GM12874 (cell line): Measurements from ENCODE around the gene TNS3.

Experiments
- CTCF ChIP-seq: IDR thresholded peaks from 2 replicates; pipeline ENCODE4 v1.5.1; 2011; ENCODE audit warnings: low read depth, mild to moderate bottlenecking, control low read depth, low read length, moderate library complexity; ENCODE audit not compliant: insufficient read depth

TNS3 gene

GRCh38 chr7:47355684-47356083, 226.2 kb downstream of the TNS3 start:
- TF ChIP-seq CTCF = no peak

GRCh38 chr7:47354831-47355541, 226.9 kb downstream of the TNS3 start:
- TF ChIP-seq CTCF = no peak

GRCh38 chr7:47354071-47354470, 227.8 kb downstream of the TNS3 start:
- no peak for TF ChIP-seq CTCF

- no peak for TF ChIP-seq CTCF
Measured at GRCh38 chr7:47352394-47352968, 229.4 kb downstream of the TNS3 start.

- TF ChIP-seq CTCF = no peak
Measured at GRCh38 chr7:47351233-47352154, 230.4 kb downstream of the TNS3 start.

GRCh38 chr7:47350425-47350824, 231.5 kb downstream of the TNS3 start:
- TF ChIP-seq CTCF = no peak

- no peak for TF ChIP-seq CTCF
Measured at GRCh38 chr7:47349401-47349800, 232.5 kb downstream of the TNS3 start.
